Testis (tissue), 3 donors: ENCODE data around the gene DAB2. TPM values are rescaled to one million over a fixed set of nuclear protein-coding genes. Genes with fewer than 3 reads are reported as not detected.

Experiments
- DNase-seq: peaks from one replicate; pipeline ENCODE4 v3.0.0-alpha.2; 2019
- H3K27ac ChIP-seq, 2 donors: fragments of 200-600 bp; sonication (generic); one replicate each; pipeline ENCODE4 v1.5.1; 2019
- H3K27me3 ChIP-seq: fragments of 200-600 bp; sonication (generic); one replicate; pipeline ENCODE4 v1.5.1; 2019
- H3K36me3 ChIP-seq: fragments of 200-600 bp; sonication (generic); one replicate; pipeline ENCODE4 v1.5.1; 2017; ENCODE audit warnings: low read depth; ENCODE audit errors: missing control alignments
- H3K4me1 ChIP-seq: fragments of 200-600 bp; sonication (generic); one replicate; pipeline ENCODE4 v1.5.1; 2019
- H3K4me3 ChIP-seq, 2 donors: fragments of 200-600 bp; sonication (generic); one replicate each; pipeline ENCODE4 v1.5.1; 2017 to 2019
- H3K9me3 ChIP-seq: fragments of 200-600 bp; sonication (generic); one replicate; pipeline ENCODE4 v1.5.1; 2017
- POLR2A ChIP-seq: fragments of 450-650 bp; IDR thresholded peaks from one replicate; pipeline ENCODE4 v1.6.1; 2017; ENCODE audit warnings: antibody characterized with exemption, mild to moderate bottlenecking, moderate library complexity
- WGBS, 2 donors: methylation state at CpG; one replicate each; pipeline ENCODE4 v1.1.5; 2018; 5-methylcytosine and 5-hydroxymethylcytosine counted together
- intact Hi-C: fragments of 100-400 bp; cut with DNase I; formaldehyde crosslinking; loops from one replicate; pipeline ENCODE4 v1.15.1; 2023; ENCODE audit warnings: low total_unique reads
- polyA plus RNA-seq: library from polyadenylated mRNA; stranded (reverse); fragments of 350-450 nt; fragmentation: Illumina TruSeq; extraction: RNeasy Lipid Tissue Mini Kit (QIAGEN cat#74804); gene quantifications from one replicate; pipeline ENCODE4 v1.2.3, GENCODE V29; 2014; ENCODE audit warnings: low read depth, low replicate concordance; ENCODE audit not compliant: insufficient read depth
- total RNA-seq, 2 donors: library from RNA; depleted of rRNA; stranded (reverse); fragments of >200 nt; gene quantifications; one replicate each; pipeline ENCODE4 v1.2.3, GENCODE V29; 2016
- TF ChIP-seq, protein P1 (sequence below), 3 experiments: fragments of 450-650 bp in 2 of 3; fragments of 200-600 bp in 1 of 3; sonication (generic) in 1 of 3; IDR thresholded peaks; one replicate each; pipeline ENCODE4 v1.5.1; 2016 to 2019; ENCODE audit warnings: antibody characterized with exemption in 3 of 3, mild to moderate bottlenecking in 2 of 3, moderate library complexity in 1 of 3

Gene DAB2
- total and polyA plus RNA-seq, 3 donors from 2014 or later: 12.9 to 56.2 (median 29.7) TPM

GRCh38 chr5:39443911-39444310, 19.1 kb upstream of the DAB2 start:
- Histone ChIP-seq H3K4me3 (no peak overlapping the region), H3K27me3 (no peaks in the 10 kb centered on the region), H3K36me3 (no peaks in the 10 kb centered on the region), H3K27ac (no peak overlapping the region), H3K9me3 (no peaks in the 10 kb centered on the region), H3K4me1 (peaks cover 5% of the 10 kb centered on the region)
- DNase-seq: no peak
- intact Hi-C loops: no loop called here
- 88 to 91% methylated on average over 2 of the region's 2 CpGs for WGBS, 2 donors
- TF ChIP-seq, protein P1, sequence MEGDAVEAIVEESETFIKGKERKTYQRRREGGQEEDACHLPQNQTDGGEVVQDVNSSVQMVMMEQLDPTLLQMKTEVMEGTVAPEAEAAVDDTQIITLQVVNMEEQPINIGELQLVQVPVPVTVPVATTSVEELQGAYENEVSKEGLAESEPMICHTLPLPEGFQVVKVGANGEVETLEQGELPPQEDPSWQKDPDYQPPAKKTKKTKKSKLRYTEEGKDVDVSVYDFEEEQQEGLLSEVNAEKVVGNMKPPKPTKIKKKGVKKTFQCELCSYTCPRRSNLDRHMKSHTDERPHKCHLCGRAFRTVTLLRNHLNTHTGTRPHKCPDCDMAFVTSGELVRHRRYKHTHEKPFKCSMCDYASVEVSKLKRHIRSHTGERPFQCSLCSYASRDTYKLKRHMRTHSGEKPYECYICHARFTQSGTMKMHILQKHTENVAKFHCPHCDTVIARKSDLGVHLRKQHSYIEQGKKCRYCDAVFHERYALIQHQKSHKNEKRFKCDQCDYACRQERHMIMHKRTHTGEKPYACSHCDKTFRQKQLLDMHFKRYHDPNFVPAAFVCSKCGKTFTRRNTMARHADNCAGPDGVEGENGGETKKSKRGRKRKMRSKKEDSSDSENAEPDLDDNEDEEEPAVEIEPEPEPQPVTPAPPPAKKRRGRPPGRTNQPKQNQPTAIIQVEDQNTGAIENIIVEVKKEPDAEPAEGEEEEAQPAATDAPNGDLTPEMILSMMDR (IDR thresholded peaks at IDR 0.05): no peak
- no peak for TF ChIP-seq POLR2A

DNA sequence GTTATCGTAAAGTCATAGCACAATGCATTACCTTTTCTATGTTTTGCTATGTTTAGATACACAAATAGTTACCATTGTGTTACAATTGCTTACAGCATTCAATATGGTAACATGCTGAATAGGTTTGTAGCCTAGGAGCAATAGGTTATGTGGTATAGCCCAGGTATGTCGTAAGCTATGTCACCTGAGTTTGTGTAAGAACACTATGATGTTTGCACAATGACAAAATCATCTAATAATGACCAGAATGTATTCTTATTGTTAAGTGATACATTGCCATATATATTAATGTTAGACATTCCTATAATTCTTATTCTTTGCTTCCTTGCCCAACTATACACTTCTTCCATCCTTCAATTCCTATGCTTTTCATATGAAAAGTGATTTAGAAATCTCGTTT, 18.2 kb upstream of the DAB2 start:
- Histone ChIP-seq H3K27me3 (no peaks in the 10 kb centered on the region), H3K27ac (no peak overlapping the region), H3K9me3 (no peaks in the 10 kb centered on the region), H3K4me3 (no peak overlapping the region), H3K4me1 (peaks cover 5% of the 10 kb centered on the region), H3K36me3 (no peaks in the 10 kb centered on the region)
- DNase-seq: no peak
- TF ChIP-seq, protein P1 (IDR thresholded peaks at IDR 0.05): no peak
- no peak for TF ChIP-seq POLR2A
- WGBS, 2 donors: 63 to 93% methylated on average over 3 of the region's 3 CpGs
- intact Hi-C loops: no loop called here

DNA sequence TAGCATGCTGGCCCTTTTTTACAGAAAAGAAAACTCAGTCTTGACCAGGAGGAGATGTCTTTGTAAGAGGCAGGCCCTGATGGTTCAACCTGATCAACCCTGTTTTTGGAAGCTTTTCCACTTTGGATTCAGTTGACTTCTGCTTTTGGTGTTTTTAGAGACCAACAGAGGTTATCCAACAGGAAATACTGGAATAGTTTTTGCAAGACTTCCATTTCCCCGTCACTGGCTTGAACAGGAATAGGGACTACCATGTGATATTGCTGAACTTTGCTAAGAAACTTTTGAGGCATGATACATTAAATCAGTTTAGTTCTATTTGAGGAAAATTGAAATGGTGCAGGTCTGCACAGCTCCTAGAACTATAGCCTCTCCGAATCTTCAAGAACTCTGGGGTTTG, 17.1 kb upstream of the DAB2 start:
- WGBS, 2 donors: 44 to 73% methylated on average over 2 of the region's 2 CpGs
- DNase-seq: no peak
- TF ChIP-seq POLR2A: no peak
- TF ChIP-seq, protein P1 (IDR thresholded peaks at IDR 0.05): no peak

DNA sequence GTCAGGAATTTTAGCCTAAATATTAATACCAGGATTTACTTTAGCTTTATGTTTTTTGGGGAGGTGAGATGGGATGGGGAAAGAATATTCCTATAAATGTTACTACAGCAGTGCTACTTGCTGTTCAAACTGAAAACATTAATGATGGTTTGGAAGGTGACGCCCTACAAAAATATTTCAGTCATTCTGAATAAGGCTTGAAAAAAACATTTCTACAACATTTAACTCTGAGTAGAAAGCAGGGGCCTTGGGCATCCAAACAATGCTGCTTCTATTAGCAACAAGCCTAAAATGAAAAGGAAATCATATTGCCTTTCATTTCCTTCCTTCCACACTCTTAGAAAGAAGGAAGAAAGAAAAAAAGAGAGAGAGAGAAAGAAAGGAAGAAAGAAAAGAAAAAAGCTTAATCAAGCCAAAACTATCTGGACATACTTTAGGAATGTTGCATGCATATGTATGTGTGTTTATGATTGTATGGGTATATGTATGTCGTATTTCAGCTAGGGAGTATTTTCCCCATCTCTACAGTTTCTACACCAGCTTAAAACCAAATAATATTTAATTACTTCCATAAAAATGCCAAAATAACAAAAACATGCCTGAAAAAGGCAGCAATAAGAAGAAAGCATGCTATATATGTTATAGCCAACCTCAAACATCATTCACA, 16.3 kb upstream of the DAB2 start:
- TF ChIP-seq, protein P1 (IDR thresholded peaks at IDR 0.05): no peak
- no peak for TF ChIP-seq POLR2A
- intact Hi-C loops: no loop called here
- DNase-seq: no peak
- WGBS, 2 donors: 61 to 75% methylated on average over 2 of the region's 2 CpGs
- Histone ChIP-seq H3K27ac (no peak overlapping the region), H3K9me3 (no peaks in the 10 kb centered on the region), H3K27me3 (no peaks in the 10 kb centered on the region), H3K4me1 (peaks cover 5% of the 10 kb centered on the region), H3K36me3 (no peaks in the 10 kb centered on the region), H3K4me3 (no peak overlapping the region)

More for the DNA sequence above, 17.1 kb upstream of the DAB2 start:
- Histone ChIP-seq H3K4me1 (peaks cover 5% of the 10 kb centered on the region), H3K36me3 (no peaks in the 10 kb centered on the region), H3K27me3 (no peaks in the 10 kb centered on the region), H3K27ac (no peak overlapping the region), H3K9me3 (no peaks in the 10 kb centered on the region), H3K4me3 (no peak overlapping the region)
- intact Hi-C loops: no loop called here
